Panc1 (cell line): Measurements from ENCODE around the gene DNMT3A. TPM values are rescaled to one million over a fixed set of nuclear protein-coding genes. Genes with fewer than 3 reads are reported as not detected.

Experiments used
- ATAC-seq: fragments of 200-7000 bp; cut with Tn5 transposase; 2 replicates; pipeline ENCODE4 v1.9.1; 2020; ENCODE audit warnings: mild to moderate bottlenecking, moderate library complexity
- BruUV-seq: library from RNA; stranded (reverse); fragments of 400-500 nt; replicated peaks from 2 replicates; lab custom pipeline; 2021; lab: Mats Ljungman, UMichigan
- CTCF ChIA-PET: fragments of 300-600 bp; sonication (Branson Sonifier 250); formaldehyde crosslinking; loops from one replicate; lab custom pipeline; 2022; ENCODE audit warnings: antibody characterized with exemption; lab: Charles Lee
- POLR2A ChIA-PET: fragments of 300-600 bp; sonication (Branson Sonifier 250); formaldehyde crosslinking; loops from one replicate; lab custom pipeline; 2022; ENCODE audit warnings: antibody characterized with exemption; lab: Charles Lee
- DNase-seq: peaks from one replicate; pipeline ENCODE4 v3.0.0-alpha.2; 2010; ENCODE audit warnings: low read depth, low spot score
- H3K27ac ChIP-seq: 2 replicates; pipeline ENCODE4 v1.5.1; 2011; ENCODE audit warnings: mild to moderate bottlenecking, low read length, inconsistent platforms
- H3K27me3 ChIP-seq: fragments of 200-500 bp; sonication (Bioruptor generic); 2 replicates; pipeline ENCODE4 v1.6.0; 2014; ENCODE audit warnings: low read length, inconsistent platforms; ENCODE audit not compliant: control insufficient read depth, insufficient read depth
- H3K36me3 ChIP-seq: fragments of 200-500 bp; sonication (Bioruptor generic); 2 replicates; pipeline ENCODE4 v1.5.1; 2014; ENCODE audit warnings: inconsistent platforms, mild to moderate bottlenecking, low read length, moderate library complexity; ENCODE audit not compliant: control insufficient read depth, insufficient read depth
- H3K4me1 ChIP-seq: 2 replicates; pipeline ENCODE4 v1.5.1; 2011; ENCODE audit warnings: inconsistent platforms, mild to moderate bottlenecking, low read length, moderate library complexity; ENCODE audit not compliant: control insufficient read depth, insufficient read depth
- H3K4me3 ChIP-seq, 2 experiments: 2 replicates each; pipeline ENCODE4 v1.5.1; 2011 to 2012; ENCODE audit warnings: low read depth in 2 of 2, low read length in 2 of 2, mild to moderate bottlenecking in 2 of 2, inconsistent platforms in 1 of 2, moderate library complexity in 1 of 2
- H3K9me3 ChIP-seq: fragments of 200-500 bp; sonication (Bioruptor generic); 2 replicates; pipeline ENCODE4 v1.5.1; 2014; ENCODE audit warnings: low read depth, mild to moderate bottlenecking, inconsistent platforms, low read length, moderate library complexity; ENCODE audit not compliant: control insufficient read depth, insufficient read depth
- CTCF ChIP-seq: fragments of 450-650 bp; IDR thresholded peaks from 2 replicates; pipeline ENCODE4 v1.5.1; 2017; ENCODE audit warnings: mild to moderate bottlenecking
- POLR2AphosphoS5 ChIP-seq: IDR thresholded peaks from 2 replicates; pipeline ENCODE4 v1.6.1; 2012; ENCODE audit warnings: mild to moderate bottlenecking, low read depth, low read length, moderate library complexity
- REST ChIP-seq, 2 experiments: IDR thresholded peaks; 2 replicates each; pipeline ENCODE4 v1.6.1; 2011 to 2012; ENCODE audit warnings: low read depth in 2 of 2, control low read depth in 1 of 2, low read length in 1 of 2, mild to moderate bottlenecking in 1 of 2, moderate library complexity in 1 of 2; ENCODE audit not compliant: insufficient read depth in 1 of 2
- SIN3A ChIP-seq: IDR thresholded peaks from 2 replicates; pipeline ENCODE4 v1.6.1; 2012; ENCODE audit warnings: low read depth, mild to moderate bottlenecking, low read length, moderate library complexity, borderline replicate concordance; ENCODE audit not compliant: insufficient read depth
- TCF7L2 ChIP-seq: IDR thresholded peaks from 2 replicates; pipeline ENCODE4 v1.6.1; 2011; ENCODE audit warnings: mild to moderate bottlenecking, low read depth, low read length, inconsistent platforms
- in situ Hi-C: cut with HindIII; loops from 2 replicates; pipeline ENCODE4 v1.10.0; 2016; ENCODE audit warnings: low sequenced_read_pairs, low pct_unique_long_range_greater_than_20kb
- intact Hi-C: fragments of 100-400 bp; cut with micrococcal nuclease; formaldehyde crosslinking; loops from one replicate; pipeline ENCODE4 v1.10.0; 2022; ENCODE audit not compliant: unreplicated experiment
- total RNA-seq: library from RNA; stranded (reverse); gene quantifications from one replicate; pipeline ENCODE4 v1.2.1, GENCODE V29; 2021; ENCODE audit not compliant: unreplicated experiment

The DNMT3A gene
- total RNA-seq, 1 experiment from 2014 or later: 29.3 TPM

GRCh38 chr2:25380023-25380422, 38.3 kb upstream of the DNMT3A start:
- ChIA-PET CTCF (no interaction called here), POLR2A (no interaction called here)
- no TSS peak for BruUV-seq

GRCh38 chr2:25379535-25379934, 37.8 kb upstream of the DNMT3A start:
- H3K4me3 ChIP-seq: no peak overlapping the region
- ChIA-PET POLR2A (no interaction called here), CTCF (no interaction called here)
- intact Hi-C loops (no loop called here), in situ Hi-C loops (no loop called here)
- H3K27ac ChIP-seq: no peak overlapping the region
- no peaks in the 10 kb centered on the region for H3K36me3 ChIP-seq
- no peaks in the 10 kb centered on the region for H3K9me3 ChIP-seq
- ATAC-seq: no peak
- TF ChIP-seq SIN3A (no peak), POLR2AphosphoS5 (no peak), CTCF (no peak), TCF7L2 (no peak), REST (IDR thresholded peaks at IDR 0.05; ENCODE audit: insufficient read depth in 1 of 2, low read depth in 2 of 2, low read length in 1 of 2) (no peak)
- no TSS peak for BruUV-seq
- no peaks in the 10 kb centered on the region; the same call in 1 of the 2 replicates for H3K4me1 ChIP-seq
- H3K27me3 ChIP-seq: no peaks in the 10 kb centered on the region
- no peak for DNase-seq

More at GRCh38 chr2:25380023-25380422, 38.3 kb upstream of the DNMT3A start:
- Histone ChIP-seq H3K27me3 (no peaks in the 10 kb centered on the region), H3K9me3 (no peaks in the 10 kb centered on the region), H3K4me1 (no peaks in the 10 kb centered on the region; the same call in 1 of the 2 replicates), H3K27ac (no peak overlapping the region), H3K36me3 (no peaks in the 10 kb centered on the region), H3K4me3 (no peak overlapping the region)
- ATAC-seq: no peak
- TF ChIP-seq REST (IDR thresholded peaks at IDR 0.05; ENCODE audit: insufficient read depth in 1 of 2, low read depth in 2 of 2, low read length in 1 of 2) (no peak), TCF7L2 (no peak), POLR2AphosphoS5 (no peak), CTCF (no peak), SIN3A (no peak)
- in situ Hi-C loops (no loop called here), intact Hi-C loops (no loop called here)
- DNase-seq: no peak
